ENCODE data around the gene PHC3.

- TF ChIP-seq EZH2 (IDR thresholded peaks at IDR 0.05; ENCODE audit: borderline replicate concordance) = no peak
- TF ChIP-seq CTCF (IDR thresholded peaks at IDR 0.05; ENCODE audit: poor library complexity) = no peak
Observed at GRCh38 chr3:170159933-170160332, 21.6 kb downstream of the PHC3 start.

Measured in hepatocyte (in vitro differentiated cells).